ENCODE results near the gene PLEKHM3.

The PLEKHM3 gene

GRCh38 chr2:207790898-207791297, 234.4 kb downstream of the PLEKHM3 start:
- DNase-seq (ENCODE audit: low read depth): no peak

- DNase-seq (ENCODE audit: low read depth): no peak
These were observed 237.5 kb downstream of the PLEKHM3 start for GRCh38 chr2:207787800-207788199.

GRCh38 chr2:207787017-207787416, 238.3 kb downstream of the PLEKHM3 start:
- no peak for DNase-seq (ENCODE audit: low read depth)

- no peak for DNase-seq (ENCODE audit: low read depth)
These were observed 240.4 kb downstream of the PLEKHM3 start for GRCh38 chr2:207784898-207785297.

GRCh38 chr2:207783514-207783913, 241.8 kb downstream of the PLEKHM3 start:
- no peak for DNase-seq (ENCODE audit: low read depth)

GRCh38 chr2:207782238-207783030, 242.9 kb downstream of the PLEKHM3 start:
- no peak for DNase-seq (ENCODE audit: low read depth)

DNA sequence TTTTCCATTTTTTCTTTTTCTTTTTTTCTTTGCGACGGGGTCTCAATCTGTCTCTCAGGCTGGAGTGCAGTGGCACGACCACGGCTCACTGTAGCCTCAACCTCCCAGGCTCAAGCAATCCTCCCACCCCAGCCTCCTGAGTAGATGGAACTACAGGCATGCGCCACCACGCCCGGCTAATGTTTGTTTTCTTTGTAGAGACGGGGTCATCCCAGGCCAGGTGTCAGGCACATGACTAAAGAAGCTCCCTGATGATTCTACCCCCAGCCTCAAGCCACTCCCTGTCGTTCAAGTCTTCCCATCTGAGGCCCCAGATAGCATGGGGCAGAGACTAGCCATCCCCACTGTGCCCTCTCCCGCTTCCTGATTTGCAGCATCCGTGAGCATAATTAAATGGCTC, 245.8 kb downstream of the PLEKHM3 start:
- DNase-seq (ENCODE audit: low read depth): no peak

GRCh38 chr2:207778298-207778882, 246.9 kb downstream of the PLEKHM3 start:
- DNase-seq (ENCODE audit: low read depth): no peak

DNA sequence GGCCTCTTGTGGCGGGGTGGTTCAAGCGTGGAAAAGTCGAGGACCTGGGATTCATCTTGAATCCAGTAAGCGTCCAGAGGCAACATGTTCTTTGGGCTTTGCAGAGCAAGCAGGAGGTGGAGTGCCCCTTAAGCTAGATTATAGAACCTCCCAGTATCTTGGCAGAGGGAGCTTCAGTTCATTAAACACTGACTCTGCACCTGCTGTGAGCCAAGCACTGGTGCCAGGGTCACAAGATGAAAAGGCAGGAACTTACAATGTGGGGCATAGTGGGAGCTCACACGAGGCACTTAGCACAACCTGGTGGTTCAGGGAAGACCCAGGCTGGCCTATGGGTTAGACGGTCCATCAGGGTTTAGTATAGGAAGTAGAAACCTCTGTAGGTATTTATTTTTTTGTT, 248.2 kb downstream of the PLEKHM3 start:
- DNase-seq (ENCODE audit: low read depth): no peak

DNA sequence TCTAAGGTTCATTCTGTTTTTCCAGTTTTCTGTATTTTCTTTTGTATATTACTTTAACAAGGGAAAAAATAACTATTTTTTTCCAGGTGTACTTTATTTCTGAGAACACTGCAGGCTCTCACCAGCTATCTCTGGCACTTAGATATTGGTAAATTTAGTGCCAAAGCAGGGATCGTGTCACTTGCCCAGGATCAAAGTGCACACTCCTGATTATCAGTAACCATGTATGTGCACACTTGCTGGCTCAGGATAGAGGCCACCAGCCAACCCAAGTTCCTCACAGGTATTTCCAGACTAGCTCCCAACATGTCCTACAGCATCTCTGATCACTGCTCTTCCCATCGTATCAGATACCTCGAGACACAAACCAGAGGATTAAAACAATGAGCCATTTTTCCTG, 249.9 kb downstream of the PLEKHM3 start:
- DNase-seq (ENCODE audit: low read depth): no peak

GRCh38 chr2:207772844-207773205, 252.5 kb downstream of the PLEKHM3 start:
- no peak for DNase-seq (ENCODE audit: low read depth)

DNA sequence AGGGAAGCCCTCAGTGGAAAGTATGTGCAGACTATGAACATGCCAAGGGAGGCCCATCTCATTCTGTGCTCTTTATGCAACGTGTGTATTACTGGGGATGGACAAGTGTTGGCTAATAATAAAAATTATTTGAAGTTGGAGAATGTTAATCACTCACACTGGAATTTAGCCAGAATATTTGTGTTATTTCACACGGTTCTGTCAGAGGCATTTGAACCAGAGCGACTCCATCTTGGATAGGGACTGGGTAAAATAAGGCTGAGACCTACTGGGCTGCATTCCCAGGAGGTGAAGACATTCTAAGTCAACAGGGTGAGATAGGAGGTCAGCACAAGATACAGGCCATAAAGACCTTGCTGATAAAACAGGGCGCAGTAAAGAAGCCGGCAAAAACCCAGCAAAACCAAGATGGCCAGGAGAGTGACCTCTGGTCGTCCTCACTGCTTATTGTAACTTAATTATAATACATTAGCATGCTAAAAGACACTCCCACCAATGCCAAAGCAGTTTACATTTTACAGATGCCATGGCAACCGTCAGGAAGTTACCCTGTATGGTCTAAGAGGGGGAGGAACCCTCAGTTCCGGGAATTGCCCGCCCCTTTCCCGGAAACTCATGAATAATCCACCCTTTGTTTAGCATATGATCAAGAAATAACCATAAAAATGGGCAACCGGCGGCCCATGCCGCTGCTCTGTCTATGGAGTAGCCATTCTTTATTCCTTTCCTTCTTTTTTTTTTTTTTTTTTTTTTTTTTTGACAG, 253.1 kb downstream of the PLEKHM3 start:
- DNase-seq (ENCODE audit: low read depth): no peak

DNA sequence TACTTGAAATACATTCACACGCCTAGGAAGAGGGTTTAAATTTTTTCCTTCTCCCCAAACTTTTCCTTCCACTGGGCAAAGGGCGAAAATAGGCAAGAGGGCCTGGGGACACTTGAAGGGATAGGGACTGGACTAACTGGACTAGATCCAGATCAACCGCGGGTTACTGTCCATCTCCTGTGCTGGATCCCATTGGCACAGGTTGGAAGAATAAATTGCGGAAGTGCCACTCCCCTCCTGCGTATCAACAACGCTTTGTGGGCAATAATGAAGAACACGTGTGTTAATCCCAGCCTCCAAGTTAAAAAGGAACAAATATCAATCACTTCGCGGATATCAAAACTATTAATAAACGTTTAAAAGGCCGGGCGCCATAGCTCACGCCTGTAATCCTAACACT, 253.9 kb downstream of the PLEKHM3 start:
- DNase-seq (ENCODE audit: low read depth): no peak
